CD4-positive, alpha-beta T cell treated with Interleukin-12 subunit alpha and Interleukin-12 subunit beta, for 1 hour (primary cell): ENCODE measurements around the gene TMEFF2.
"Not testable (repeated sequence)": the region's sequence is repeated elsewhere in the genome, so short reads cannot be mapped to it uniquely, and the experiment has no call there.

ENCODE experiments used
- DNase-seq: peaks from one replicate; pipeline ENCODE4 v3.0.0-alpha.2; 2020

The TMEFF2 gene

GRCh38 chr2:192183296-192183695, 11.4 kb downstream of the TMEFF2 start:
- DNase-seq, result no peak

GRCh38 chr2:192166946-192167345, 27.8 kb downstream of the TMEFF2 start:
- no peak for DNase-seq

- no peak for DNase-seq
Measured at GRCh38 chr2:192165842-192166241, 28.9 kb downstream of the TMEFF2 start.

- DNase-seq, result peak; percentile 69
Measured at GRCh38 chr2:192162392-192163042, 32.2 kb downstream of the TMEFF2 start.

GRCh38 chr2:192161656-192162290, 33.0 kb downstream of the TMEFF2 start:
- DNase-seq, result no peak

GRCh38 chr2:192159736-192160135, 35.0 kb downstream of the TMEFF2 start:
- no peak for DNase-seq

- DNase-seq, result no peak
Measured at GRCh38 chr2:192159208-192159607, 35.5 kb downstream of the TMEFF2 start.

GRCh38 chr2:192157776-192158175, 37.0 kb downstream of the TMEFF2 start:
- no peak for DNase-seq

- no peak for DNase-seq
Measured at GRCh38 chr2:192155511-192156118, 39.1 kb downstream of the TMEFF2 start.

GRCh38 chr2:192153561-192153960, 41.2 kb downstream of the TMEFF2 start:
- DNase-seq, result no peak

- DNase-seq, result no peak
Measured at GRCh38 chr2:192151853-192152252, 42.9 kb downstream of the TMEFF2 start.

GRCh38 chr2:192150166-192150565, 44.6 kb downstream of the TMEFF2 start:
- no peak for DNase-seq

GRCh38 chr2:192148620-192149321, 46.0 kb downstream of the TMEFF2 start:
- DNase-seq, result no peak

- DNase-seq, result no peak
Measured at GRCh38 chr2:192148241-192148619, 46.5 kb downstream of the TMEFF2 start.

- DNase-seq, result no peak
Measured at GRCh38 chr2:192146069-192147015, 48.4 kb downstream of the TMEFF2 start.

- no peak for DNase-seq
Measured at GRCh38 chr2:192145496-192145895, 49.2 kb downstream of the TMEFF2 start.

GRCh38 chr2:192140236-192140839, 54.4 kb downstream of the TMEFF2 start:
- no peak for DNase-seq

- DNase-seq, result no peak
Measured at GRCh38 chr2:192139813-192140212, 54.9 kb downstream of the TMEFF2 start.

- DNase-seq, result no peak
Measured at GRCh38 chr2:192137451-192137850, 57.3 kb downstream of the TMEFF2 start.

GRCh38 chr2:192132604-192133003, 62.1 kb downstream of the TMEFF2 start:
- not testable (repeated sequence) for DNase-seq

GRCh38 chr2:192130312-192130711, 64.4 kb downstream of the TMEFF2 start:
- not testable (repeated sequence) for DNase-seq

- DNase-seq, result no peak
Measured at GRCh38 chr2:192128655-192129054, 66.1 kb downstream of the TMEFF2 start.
